ENCODE results near the gene JPT2. TPM values are rescaled to one million over a fixed set of nuclear protein-coding genes. Genes with fewer than 3 reads are reported as not detected.

Gene JPT2
- total and polyA plus RNA-seq, 11 donors, result 11.0 to 76.1 (median 34.1) TPM

DNA sequence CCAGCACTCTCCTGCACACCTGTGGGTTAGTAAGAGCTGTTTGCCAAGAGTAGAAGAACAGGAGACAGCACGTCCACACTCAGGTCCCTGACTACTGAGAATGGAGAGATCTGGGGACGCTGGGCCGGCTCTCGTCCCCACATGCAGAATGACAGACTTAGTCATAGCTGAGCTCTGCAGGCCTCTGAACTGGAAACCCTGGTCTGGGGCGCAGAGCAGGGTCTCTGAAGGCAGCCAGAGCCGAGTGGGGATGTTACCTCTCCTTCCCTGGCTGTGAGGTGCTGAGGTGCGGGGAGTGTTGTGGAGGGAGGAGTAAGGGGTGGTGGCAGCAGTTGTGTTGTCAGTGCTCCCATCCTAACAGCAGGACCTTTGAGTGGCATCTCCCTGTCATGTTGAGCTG is 7.2 kb upstream of the JPT2 start:
- Histone ChIP-seq H3K36me3 (peaks cover 4 to 97% (median 95%) of the 10 kb centered on the region in 9 donors), H3K27me3 (no peaks in the 10 kb centered on the region), H3K27ac (no peak overlapping the region), H3K4me3 (no peak overlapping the region), H3K9me3 (no peaks in the 10 kb centered on the region), H3K4me1 (no peaks in the 10 kb centered on the region)
- intact Hi-C loops (cut with DNase I), result loop anchor here in 1 of 10 donors (10.0 kb wide), 1 partner anchor 176 kb away; the partner anchor contains the start of gene TELO2
- ATAC-seq, result no peak
- DNase-seq, result no peak
- TF ChIP-seq POLR2A (IDR thresholded peaks at IDR 0.05), result no peak
- TF ChIP-seq, protein P1, sequence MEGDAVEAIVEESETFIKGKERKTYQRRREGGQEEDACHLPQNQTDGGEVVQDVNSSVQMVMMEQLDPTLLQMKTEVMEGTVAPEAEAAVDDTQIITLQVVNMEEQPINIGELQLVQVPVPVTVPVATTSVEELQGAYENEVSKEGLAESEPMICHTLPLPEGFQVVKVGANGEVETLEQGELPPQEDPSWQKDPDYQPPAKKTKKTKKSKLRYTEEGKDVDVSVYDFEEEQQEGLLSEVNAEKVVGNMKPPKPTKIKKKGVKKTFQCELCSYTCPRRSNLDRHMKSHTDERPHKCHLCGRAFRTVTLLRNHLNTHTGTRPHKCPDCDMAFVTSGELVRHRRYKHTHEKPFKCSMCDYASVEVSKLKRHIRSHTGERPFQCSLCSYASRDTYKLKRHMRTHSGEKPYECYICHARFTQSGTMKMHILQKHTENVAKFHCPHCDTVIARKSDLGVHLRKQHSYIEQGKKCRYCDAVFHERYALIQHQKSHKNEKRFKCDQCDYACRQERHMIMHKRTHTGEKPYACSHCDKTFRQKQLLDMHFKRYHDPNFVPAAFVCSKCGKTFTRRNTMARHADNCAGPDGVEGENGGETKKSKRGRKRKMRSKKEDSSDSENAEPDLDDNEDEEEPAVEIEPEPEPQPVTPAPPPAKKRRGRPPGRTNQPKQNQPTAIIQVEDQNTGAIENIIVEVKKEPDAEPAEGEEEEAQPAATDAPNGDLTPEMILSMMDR (IDR thresholded peaks at IDR 0.05), result no peak
- WGBS, 4 donors, result 92 to 96% (median 95%) methylated on average over 7 of the region's 7 CpGs

DNA sequence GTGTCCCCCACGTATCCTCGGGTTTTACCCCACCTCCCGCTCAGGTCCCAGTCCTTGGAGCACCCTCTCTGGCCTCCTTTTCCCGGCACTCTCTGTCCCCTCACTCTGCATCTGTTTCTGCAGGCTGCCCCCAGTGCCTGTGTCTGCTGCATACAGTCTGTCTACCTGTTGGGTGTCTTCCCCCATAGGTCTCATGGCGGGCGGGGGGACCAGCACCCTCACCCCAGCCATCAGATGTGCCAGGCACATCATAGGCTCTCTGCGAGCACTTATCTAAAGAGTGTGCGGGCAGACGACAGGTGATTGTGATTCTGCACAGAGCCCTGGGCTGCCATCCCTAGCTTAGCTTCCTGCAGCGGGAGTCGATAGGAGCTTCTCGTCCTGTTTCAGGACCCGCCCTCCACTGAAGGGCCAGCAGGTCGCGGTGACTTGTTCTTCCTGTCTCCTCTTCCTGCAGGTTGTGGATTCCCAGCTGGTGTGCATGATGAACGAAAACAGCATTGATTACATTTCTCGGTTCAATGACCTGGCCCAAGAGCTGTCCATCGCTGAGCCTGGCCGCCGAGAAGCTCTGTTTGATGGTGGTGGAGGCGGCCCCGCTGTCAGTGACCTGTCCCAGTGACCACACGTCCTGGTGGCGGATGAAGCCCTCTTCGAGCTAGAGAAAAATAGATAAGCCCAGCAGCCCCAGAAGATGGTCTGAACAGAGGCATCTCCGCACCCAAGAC is 4.5 kb upstream of the JPT2 start:
- H3K4me1 ChIP-seq, result peaks cover 0 to 10% (median 4%) of the 10 kb centered on the region in 12 donors
- H3K4me3 ChIP-seq, result no peak overlapping the region
- H3K27ac ChIP-seq, result no peak overlapping the region
- intact Hi-C loops (cut with DNase I), result loop anchor here in 1 of 10 donors (10.0 kb wide), 1 partner anchor 179 kb away; the partner anchor contains the start of gene TELO2
- WGBS, 4 donors, result 69 to 81% (median 78%) methylated on average over 21 to 26 of the region's 26 CpGs
- no peak for ATAC-seq
- DNase-seq, result peak in 1 of 5 donors; percentile 42
- no peaks in the 10 kb centered on the region for H3K27me3 ChIP-seq
- H3K36me3 ChIP-seq, result peaks cover 0 to 76% (median 71%) of the 10 kb centered on the region in 9 donors
- H3K9me3 ChIP-seq, result no peaks in the 10 kb centered on the region
- TF ChIP-seq POLR2A (IDR thresholded peaks at IDR 0.05), result no peak
- TF ChIP-seq, protein P1 (IDR thresholded peaks at IDR 0.05), result no peak

DNA sequence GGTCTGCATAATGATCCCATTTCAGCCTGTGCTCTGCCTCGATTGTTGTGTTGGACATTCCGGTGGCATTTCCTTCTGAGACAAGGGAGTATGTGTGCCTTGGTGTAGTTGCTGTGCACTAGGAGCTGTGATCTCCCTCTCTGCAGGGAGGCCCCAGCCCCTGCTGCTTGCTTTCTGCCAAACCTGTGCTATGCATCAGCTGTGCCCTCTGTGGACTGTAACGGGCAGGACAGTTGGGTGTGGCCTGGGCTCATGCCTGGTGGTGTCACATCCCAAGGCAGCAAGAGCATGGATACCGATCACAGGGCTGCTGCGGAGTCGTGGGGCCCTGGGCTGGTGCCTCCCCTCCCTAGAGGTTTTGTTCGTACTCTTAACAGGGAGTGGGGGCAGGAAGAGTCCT is 3.8 kb upstream of the JPT2 start:
- intact Hi-C loops (cut with DNase I), result loop anchor here in 1 of 10 donors (10.0 kb wide), 1 partner anchor 180 kb away; the partner anchor contains the start of gene TELO2
- WGBS, 4 donors, result 71 to 79% (median 75%) methylated on average over 5 to 7 of the region's 7 CpGs
- Histone ChIP-seq H3K27me3 (no peaks in the 10 kb centered on the region), H3K9me3 (no peaks in the 10 kb centered on the region), H3K36me3 (peaks cover 0 to 69% (median 64%) of the 10 kb centered on the region in 9 donors), H3K27ac (no peak overlapping the region), H3K4me3 (no peak overlapping the region), H3K4me1 (peaks cover 0 to 15% (median 8%) of the 10 kb centered on the region in 12 donors)
- TF ChIP-seq, protein P1 (IDR thresholded peaks at IDR 0.05), result no peak
- TF ChIP-seq POLR2A (IDR thresholded peaks at IDR 0.05), result no peak
- DNase-seq, result no peak
- no peak for ATAC-seq

Data from heart left ventricle (tissue), 16 donors.